Measurements from ENCODE around the gene LYRM2.

- no peak for TF ChIP-seq POLR2A (IDR thresholded peaks at IDR 0.05)
- TF ChIP-seq, protein P1, sequence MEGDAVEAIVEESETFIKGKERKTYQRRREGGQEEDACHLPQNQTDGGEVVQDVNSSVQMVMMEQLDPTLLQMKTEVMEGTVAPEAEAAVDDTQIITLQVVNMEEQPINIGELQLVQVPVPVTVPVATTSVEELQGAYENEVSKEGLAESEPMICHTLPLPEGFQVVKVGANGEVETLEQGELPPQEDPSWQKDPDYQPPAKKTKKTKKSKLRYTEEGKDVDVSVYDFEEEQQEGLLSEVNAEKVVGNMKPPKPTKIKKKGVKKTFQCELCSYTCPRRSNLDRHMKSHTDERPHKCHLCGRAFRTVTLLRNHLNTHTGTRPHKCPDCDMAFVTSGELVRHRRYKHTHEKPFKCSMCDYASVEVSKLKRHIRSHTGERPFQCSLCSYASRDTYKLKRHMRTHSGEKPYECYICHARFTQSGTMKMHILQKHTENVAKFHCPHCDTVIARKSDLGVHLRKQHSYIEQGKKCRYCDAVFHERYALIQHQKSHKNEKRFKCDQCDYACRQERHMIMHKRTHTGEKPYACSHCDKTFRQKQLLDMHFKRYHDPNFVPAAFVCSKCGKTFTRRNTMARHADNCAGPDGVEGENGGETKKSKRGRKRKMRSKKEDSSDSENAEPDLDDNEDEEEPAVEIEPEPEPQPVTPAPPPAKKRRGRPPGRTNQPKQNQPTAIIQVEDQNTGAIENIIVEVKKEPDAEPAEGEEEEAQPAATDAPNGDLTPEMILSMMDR (IDR thresholded peaks at IDR 0.05), result no peak
- TF ChIP-seq POLR2AphosphoS5 (IDR thresholded peaks at IDR 0.05), result no peak
- TF ChIP-seq EP300 (IDR thresholded peaks at IDR 0.05), result no peak
These were observed 16.6 kb upstream of the LYRM2 start for GRCh38 chr6:89655122-89655521.

Measured in suprapubic skin (tissue), 4 donors.